ENCODE data around the gene MMP1.

DNA sequence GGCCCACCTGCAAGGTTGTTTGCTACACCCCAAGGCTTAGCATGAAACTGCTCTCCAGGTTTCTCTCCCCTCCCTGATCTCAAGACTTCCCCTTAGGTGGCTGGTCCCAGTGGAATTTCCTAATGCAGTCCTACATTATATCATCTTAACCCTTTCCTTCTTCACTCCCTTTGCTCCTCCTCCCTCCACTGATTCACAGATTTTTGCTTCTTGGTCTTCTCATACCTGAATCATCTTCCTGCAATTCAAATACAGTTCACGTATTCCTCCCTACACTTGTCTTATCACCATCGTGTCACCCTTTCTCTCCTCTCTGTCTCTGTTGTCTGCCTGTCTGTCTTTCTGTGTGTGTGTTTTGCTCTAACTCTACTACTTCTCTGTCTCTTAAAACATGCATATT, 34.5 kb downstream of the MMP1 start:
- TF ChIP-seq, protein P1, sequence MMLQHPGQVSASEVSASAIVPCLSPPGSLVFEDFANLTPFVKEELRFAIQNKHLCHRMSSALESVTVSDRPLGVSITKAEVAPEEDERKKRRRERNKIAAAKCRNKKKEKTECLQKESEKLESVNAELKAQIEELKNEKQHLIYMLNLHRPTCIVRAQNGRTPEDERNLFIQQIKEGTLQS (IDR thresholded peaks at IDR 0.05): no peak
- TF ChIP-seq, protein P2, sequence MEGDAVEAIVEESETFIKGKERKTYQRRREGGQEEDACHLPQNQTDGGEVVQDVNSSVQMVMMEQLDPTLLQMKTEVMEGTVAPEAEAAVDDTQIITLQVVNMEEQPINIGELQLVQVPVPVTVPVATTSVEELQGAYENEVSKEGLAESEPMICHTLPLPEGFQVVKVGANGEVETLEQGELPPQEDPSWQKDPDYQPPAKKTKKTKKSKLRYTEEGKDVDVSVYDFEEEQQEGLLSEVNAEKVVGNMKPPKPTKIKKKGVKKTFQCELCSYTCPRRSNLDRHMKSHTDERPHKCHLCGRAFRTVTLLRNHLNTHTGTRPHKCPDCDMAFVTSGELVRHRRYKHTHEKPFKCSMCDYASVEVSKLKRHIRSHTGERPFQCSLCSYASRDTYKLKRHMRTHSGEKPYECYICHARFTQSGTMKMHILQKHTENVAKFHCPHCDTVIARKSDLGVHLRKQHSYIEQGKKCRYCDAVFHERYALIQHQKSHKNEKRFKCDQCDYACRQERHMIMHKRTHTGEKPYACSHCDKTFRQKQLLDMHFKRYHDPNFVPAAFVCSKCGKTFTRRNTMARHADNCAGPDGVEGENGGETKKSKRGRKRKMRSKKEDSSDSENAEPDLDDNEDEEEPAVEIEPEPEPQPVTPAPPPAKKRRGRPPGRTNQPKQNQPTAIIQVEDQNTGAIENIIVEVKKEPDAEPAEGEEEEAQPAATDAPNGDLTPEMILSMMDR (IDR thresholded peaks at IDR 0.05 in 2 of 3, conservative IDR thresholded peaks at IDR 0.05 in 1 of 3; ENCODE audit: borderline replicate concordance in 1 of 3, insufficient read depth in 1 of 3, low read depth in 2 of 3, low read length in 2 of 3): no peak
